ENCODE results near the gene FOXF1.

DNA sequence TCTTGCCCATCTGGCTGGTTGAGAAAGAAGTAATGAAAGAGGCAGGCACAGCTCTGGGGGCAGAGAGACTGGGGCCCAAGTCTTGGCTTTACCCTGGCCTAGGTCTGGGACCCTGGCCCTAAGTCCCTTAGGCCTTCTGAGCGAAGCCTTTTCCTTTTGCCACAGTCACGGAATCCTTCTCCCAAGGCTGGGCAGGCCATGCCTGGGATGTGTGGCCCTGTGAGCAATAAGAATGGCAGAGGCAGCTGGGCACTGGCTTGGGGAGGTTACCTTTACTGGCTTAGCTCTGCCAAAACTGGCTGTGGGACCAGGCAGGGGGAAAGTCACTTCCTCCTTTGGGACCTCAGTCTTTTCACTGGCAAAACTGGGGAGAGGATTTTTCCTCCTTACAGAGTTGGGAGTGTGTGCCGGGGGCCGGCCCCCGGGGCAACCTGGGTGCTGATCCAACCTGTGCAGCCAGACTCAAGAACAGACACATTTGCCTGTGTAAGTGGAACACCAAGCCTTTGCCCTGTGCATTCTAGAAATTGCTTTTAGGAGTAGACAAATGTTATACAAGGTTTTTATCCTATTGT is 12.9 kb downstream of the FOXF1 start:
- TF ChIP-seq, protein P1, sequence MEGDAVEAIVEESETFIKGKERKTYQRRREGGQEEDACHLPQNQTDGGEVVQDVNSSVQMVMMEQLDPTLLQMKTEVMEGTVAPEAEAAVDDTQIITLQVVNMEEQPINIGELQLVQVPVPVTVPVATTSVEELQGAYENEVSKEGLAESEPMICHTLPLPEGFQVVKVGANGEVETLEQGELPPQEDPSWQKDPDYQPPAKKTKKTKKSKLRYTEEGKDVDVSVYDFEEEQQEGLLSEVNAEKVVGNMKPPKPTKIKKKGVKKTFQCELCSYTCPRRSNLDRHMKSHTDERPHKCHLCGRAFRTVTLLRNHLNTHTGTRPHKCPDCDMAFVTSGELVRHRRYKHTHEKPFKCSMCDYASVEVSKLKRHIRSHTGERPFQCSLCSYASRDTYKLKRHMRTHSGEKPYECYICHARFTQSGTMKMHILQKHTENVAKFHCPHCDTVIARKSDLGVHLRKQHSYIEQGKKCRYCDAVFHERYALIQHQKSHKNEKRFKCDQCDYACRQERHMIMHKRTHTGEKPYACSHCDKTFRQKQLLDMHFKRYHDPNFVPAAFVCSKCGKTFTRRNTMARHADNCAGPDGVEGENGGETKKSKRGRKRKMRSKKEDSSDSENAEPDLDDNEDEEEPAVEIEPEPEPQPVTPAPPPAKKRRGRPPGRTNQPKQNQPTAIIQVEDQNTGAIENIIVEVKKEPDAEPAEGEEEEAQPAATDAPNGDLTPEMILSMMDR (IDR thresholded peaks at IDR 0.05), result no peak
- no peak for TF ChIP-seq POLR2A (IDR thresholded peaks at IDR 0.05)

Measured in heart left ventricle (tissue), 13 donors.